Vagina (tissue), 2 donors: ENCODE data around the gene MAP2K7. TPM values are rescaled to one million over a fixed set of nuclear protein-coding genes. Genes with fewer than 3 reads are reported as not detected.

Source experiments
- DNase-seq, 2 donors: peaks; one replicate each; pipeline ENCODE4 v3.0.0-alpha.2; 2017; ENCODE audit errors: extremely low spot score in 2 of 2
- H3K27ac ChIP-seq: fragments of 200-600 bp; sonication (generic); one replicate; pipeline ENCODE4 v1.5.1; 2019
- H3K27me3 ChIP-seq: fragments of 200-600 bp; sonication (generic); one replicate; pipeline ENCODE4 v1.5.1; 2019
- H3K36me3 ChIP-seq, 2 donors: fragments of 200-600 bp; sonication (generic); one replicate each; pipeline ENCODE4 v1.5.1; 2017 to 2019
- H3K4me1 ChIP-seq: fragments of 200-600 bp; sonication (generic); one replicate; pipeline ENCODE4 v1.5.1; 2019
- H3K4me3 ChIP-seq, 2 donors: fragments of 200-600 bp; sonication (generic); 1 replicate in 1 of 2; 2 replicates in 1 of 2; pipeline ENCODE4 v1.5.1; 2016 to 2019
- H3K9me3 ChIP-seq: fragments of 200-600 bp; sonication (generic); one replicate; pipeline ENCODE4 v1.5.1; 2019
- POLR2A ChIP-seq, 2 donors: fragments of 450-650 bp; IDR thresholded peaks; one replicate each; pipeline ENCODE4 v1.6.1; 2017; ENCODE audit warnings: antibody characterized with exemption in 2 of 2, mild to moderate bottlenecking in 2 of 2, moderate library complexity in 2 of 2
- POLR2AphosphoS5 ChIP-seq, 2 donors: sonication (generic); formaldehyde crosslinking; IDR thresholded peaks; one replicate each; pipeline ENCODE4 v1.9.0; 2017; ENCODE audit warnings: antibody characterized with exemption in 2 of 2, mild to moderate bottlenecking in 2 of 2, low read depth in 1 of 2; ENCODE audit not compliant: insufficient read depth in 1 of 2
- intact Hi-C: fragments of 100-400 bp; cut with DNase I; formaldehyde crosslinking; loops from one replicate; pipeline ENCODE4 v1.15.1; 2023
- total RNA-seq: library from RNA; depleted of rRNA; stranded (reverse); fragments of >200 nt; gene quantifications from one replicate; pipeline ENCODE4 v1.2.3, GENCODE V29; 2016
- TF ChIP-seq, protein P1 (sequence below), 3 experiments: fragments of 450-650 bp in 2 of 3; fragments of 200-600 bp in 1 of 3; sonication (generic) in 1 of 3; IDR thresholded peaks; one replicate each; pipeline ENCODE4 v1.5.1; 2017 to 2019; ENCODE audit warnings: antibody characterized with exemption in 3 of 3, mild to moderate bottlenecking in 2 of 3, moderate library complexity in 2 of 3

The MAP2K7 gene
- total RNA-seq, 1 donor from 2014 or later, result 26.8 TPM

GRCh38 chr19:7912697-7913564 lies 9.3 kb downstream of the MAP2K7 start:
- no peaks in the 10 kb centered on the region for H3K9me3 ChIP-seq
- H3K4me3 ChIP-seq, result no peak overlapping the region
- peaks cover 0 to 41% of the 10 kb centered on the region in 2 donors for H3K36me3 ChIP-seq
- H3K27me3 ChIP-seq, result no peaks in the 10 kb centered on the region
- H3K27ac ChIP-seq, result no peak overlapping the region
- TF ChIP-seq, protein P1, sequence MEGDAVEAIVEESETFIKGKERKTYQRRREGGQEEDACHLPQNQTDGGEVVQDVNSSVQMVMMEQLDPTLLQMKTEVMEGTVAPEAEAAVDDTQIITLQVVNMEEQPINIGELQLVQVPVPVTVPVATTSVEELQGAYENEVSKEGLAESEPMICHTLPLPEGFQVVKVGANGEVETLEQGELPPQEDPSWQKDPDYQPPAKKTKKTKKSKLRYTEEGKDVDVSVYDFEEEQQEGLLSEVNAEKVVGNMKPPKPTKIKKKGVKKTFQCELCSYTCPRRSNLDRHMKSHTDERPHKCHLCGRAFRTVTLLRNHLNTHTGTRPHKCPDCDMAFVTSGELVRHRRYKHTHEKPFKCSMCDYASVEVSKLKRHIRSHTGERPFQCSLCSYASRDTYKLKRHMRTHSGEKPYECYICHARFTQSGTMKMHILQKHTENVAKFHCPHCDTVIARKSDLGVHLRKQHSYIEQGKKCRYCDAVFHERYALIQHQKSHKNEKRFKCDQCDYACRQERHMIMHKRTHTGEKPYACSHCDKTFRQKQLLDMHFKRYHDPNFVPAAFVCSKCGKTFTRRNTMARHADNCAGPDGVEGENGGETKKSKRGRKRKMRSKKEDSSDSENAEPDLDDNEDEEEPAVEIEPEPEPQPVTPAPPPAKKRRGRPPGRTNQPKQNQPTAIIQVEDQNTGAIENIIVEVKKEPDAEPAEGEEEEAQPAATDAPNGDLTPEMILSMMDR (IDR thresholded peaks at IDR 0.05), result no peak
- no peak for TF ChIP-seq POLR2A (IDR thresholded peaks at IDR 0.05)
- no peak for TF ChIP-seq POLR2AphosphoS5 (IDR thresholded peaks at IDR 0.05; ENCODE audit: insufficient read depth in 1 of 2, low read depth in 1 of 2)
- intact Hi-C loops, result loop anchor here (10.0 kb wide), 1 partner anchor 92 kb away; the partner anchor contains the start of gene ELAVL1
- no peak for DNase-seq
- H3K4me1 ChIP-seq, result peaks cover 30% of the 10 kb centered on the region

DNA sequence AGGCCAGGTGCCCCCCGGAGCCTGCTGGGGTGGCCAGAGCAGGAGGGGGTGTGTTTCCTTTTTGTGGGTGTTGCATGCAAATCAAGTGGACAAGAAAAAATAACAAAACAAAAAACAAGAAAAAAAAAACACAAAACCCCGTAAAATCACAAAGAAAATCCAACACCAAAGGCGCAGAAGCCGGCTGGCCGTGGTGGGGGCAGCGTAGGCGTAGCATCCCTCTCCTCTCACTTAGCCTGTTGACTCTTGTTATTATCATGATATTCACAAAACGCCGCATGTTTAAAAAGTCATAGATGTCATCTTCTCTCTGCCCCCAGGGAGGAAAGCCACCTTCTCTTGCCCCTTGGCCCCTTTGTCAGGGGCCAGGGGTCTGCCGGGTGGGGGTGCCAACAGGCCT lies 10.0 kb downstream of the MAP2K7 start:
- H3K4me1 ChIP-seq, result peaks cover 31% of the 10 kb centered on the region
- no peak overlapping the region for H3K27ac ChIP-seq
- H3K9me3 ChIP-seq, result no peaks in the 10 kb centered on the region
- no peak for DNase-seq
- H3K4me3 ChIP-seq, result no peak overlapping the region
- no peaks in the 10 kb centered on the region for H3K27me3 ChIP-seq
- intact Hi-C loops, result loop anchor here (10.0 kb wide), 1 partner anchor 91 kb away; the partner anchor contains the start of gene ELAVL1
- peaks cover 0 to 41% of the 10 kb centered on the region in 2 donors for H3K36me3 ChIP-seq
- TF ChIP-seq POLR2AphosphoS5 (IDR thresholded peaks at IDR 0.05; ENCODE audit: insufficient read depth in 1 of 2, low read depth in 1 of 2), result no peak
- TF ChIP-seq, protein P1 (IDR thresholded peaks at IDR 0.05), result no peak
- no peak for TF ChIP-seq POLR2A (IDR thresholded peaks at IDR 0.05)

DNA sequence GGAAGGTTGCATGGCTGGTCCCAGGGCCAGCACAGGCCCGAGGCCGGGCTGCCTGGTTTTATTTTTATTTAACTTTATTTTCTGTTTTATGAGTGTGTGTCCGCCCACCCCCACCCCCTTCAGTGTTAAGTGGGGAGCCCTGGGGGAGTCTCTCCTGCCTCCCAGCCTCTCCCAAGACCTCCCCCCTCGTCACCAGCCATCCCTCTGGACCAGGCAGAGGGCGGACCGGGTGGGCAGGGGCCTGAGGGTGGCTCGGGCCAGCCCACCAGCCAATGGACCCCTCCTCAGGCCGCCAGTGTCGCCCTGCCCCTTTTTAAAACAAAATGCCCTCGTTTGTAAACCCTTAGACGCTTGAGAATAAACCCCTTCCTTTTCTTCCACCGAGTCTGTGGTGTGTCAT lies 10.4 kb downstream of the MAP2K7 start:
- H3K4me1 ChIP-seq, result peaks cover 36% of the 10 kb centered on the region
- intact Hi-C loops, result loop anchor here (10.0 kb wide), 1 partner anchor 91 kb away; the partner anchor contains the start of gene ELAVL1
- no peak overlapping the region for H3K27ac ChIP-seq
- peaks cover 0 to 41% of the 10 kb centered on the region in 2 donors for H3K36me3 ChIP-seq
- TF ChIP-seq, protein P1 (IDR thresholded peaks at IDR 0.05), result no peak
- no peak for TF ChIP-seq POLR2AphosphoS5 (IDR thresholded peaks at IDR 0.05; ENCODE audit: insufficient read depth in 1 of 2, low read depth in 1 of 2)
- TF ChIP-seq POLR2A (IDR thresholded peaks at IDR 0.05), result no peak
- H3K4me3 ChIP-seq, result no peak overlapping the region
- no peaks in the 10 kb centered on the region for H3K27me3 ChIP-seq
- no peak for DNase-seq
- no peaks in the 10 kb centered on the region for H3K9me3 ChIP-seq

DNA sequence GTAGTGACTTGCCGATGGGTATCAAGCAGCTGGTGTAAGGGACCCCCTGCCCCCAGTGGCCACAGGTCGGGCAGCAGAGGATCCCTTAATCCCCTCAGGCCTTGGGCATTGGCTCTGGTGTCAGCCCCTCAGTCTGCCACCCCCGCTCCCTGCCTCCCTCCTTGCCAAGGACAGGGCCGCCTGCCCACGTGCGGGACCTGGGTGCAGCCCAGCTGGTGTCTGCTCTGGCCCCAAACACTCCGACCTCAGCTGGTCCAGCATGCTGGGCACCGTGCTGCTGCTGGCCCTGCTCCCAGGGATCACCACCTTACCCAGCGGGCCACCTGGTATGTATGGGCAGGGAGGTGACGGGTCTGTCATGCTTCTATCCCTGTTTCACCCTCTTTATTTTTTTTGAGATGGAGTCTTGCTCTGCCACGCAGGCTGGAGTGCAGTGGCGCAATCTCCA lies 10.9 kb downstream of the MAP2K7 start, which contains the start of gene TGFBR3L:
Gene TGFBR3L, plus strand, starts transcription at position 233 of the 448 bp plus-strand sequence.
- TF ChIP-seq, protein P1 (IDR thresholded peaks at IDR 0.05), result no peak
- TF ChIP-seq POLR2AphosphoS5 (IDR thresholded peaks at IDR 0.05; ENCODE audit: insufficient read depth in 1 of 2, low read depth in 1 of 2), result no peak
- TF ChIP-seq POLR2A (IDR thresholded peaks at IDR 0.05), result no peak
- intact Hi-C loops, result loop anchor here (10.0 kb wide), 1 partner anchor 90 kb away; the partner anchor contains the start of gene ELAVL1
- H3K27me3 ChIP-seq, result no peaks in the 10 kb centered on the region

More for the DNA sequence above, 10.9 kb downstream of the MAP2K7 start, which contains the start of gene TGFBR3L:
- no peak within 1 kb of the TSS for H3K4me3 ChIP-seq
- peaks cover 41% of the 10 kb centered on the region for H3K4me1 ChIP-seq
- no peak within 1 kb of the TSS for H3K27ac ChIP-seq
- H3K36me3 ChIP-seq, result peaks cover 0 to 40% of the 10 kb centered on the region in 2 donors
- no peaks in the 10 kb centered on the region for H3K9me3 ChIP-seq
- DNase-seq, result no peak
